ENCODE measurements around the gene FAM120AOS. TPM values are rescaled to one million over a fixed set of nuclear protein-coding genes. Genes with fewer than 3 reads are reported as not detected.
A peak's percentile ranks its signal among the peaks of the same experiment; 100 is the strongest.
"Not testable (repeated sequence)": the region's sequence is repeated elsewhere in the genome, so short reads cannot be mapped to it uniquely, and the experiment has no call there.

FAM120AOS gene
- total and polyA plus RNA-seq, 2 of the 8 experiments (the other 6 are each of a cell fraction or from before 2014, with no cell fraction given), result 29.6 to 37.6 TPM

DNA sequence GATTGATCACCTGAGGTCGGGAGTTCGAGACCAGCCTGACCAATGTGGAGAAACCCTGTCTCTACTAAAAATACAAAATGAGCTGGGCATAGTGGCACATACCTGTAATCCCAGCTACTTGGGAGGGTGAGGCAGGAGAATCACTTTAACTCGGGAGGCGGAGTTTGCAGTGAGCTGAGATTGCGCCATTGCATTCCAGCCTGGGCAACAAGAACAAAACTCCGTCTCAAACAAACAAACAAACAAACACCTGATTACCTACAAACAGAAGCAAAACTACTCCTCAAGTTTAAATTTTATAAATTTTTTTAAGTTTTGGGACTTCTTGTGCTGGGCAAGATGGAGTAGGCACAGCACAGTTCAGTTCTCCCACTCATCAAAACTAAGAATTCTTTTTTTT, 14.1 kb downstream of the FAM120AOS start:
- 91% methylated on average over 6 of the region's 6 CpGs; no CpG with 5 or more reads in 1 of the 2 experiments for WGBS, 2 experiments (ENCODE audit: extremely low coverage in 1 of 2, insufficient coverage in 1 of 2, insufficient read length in 1 of 2, insufficient replicate concordance in 2 of 2, low coverage in 1 of 2, low lambda C conversion rate in 2 of 2, missing lambda C conversion rate in 1 of 2)
- not testable (repeated sequence) for FAIRE-seq; H3K18ac ChIP-seq (ENCODE audit: extremely low read depth, low read length)

More for the DNA sequence above, 14.1 kb downstream of the FAM120AOS start:
- ChIA-PET CTCF (ENCODE audit: partially characterized antibody) (interaction anchor here (0.7 kb wide), 1 partner anchor 1495 kb away, joined by 3 read pairs; no protein-coding TSS in a partner anchor), POLR2A (ENCODE audit: partially characterized antibody) (interaction anchor here (0.8 to 1.6 kb wide), 2 partner anchors 9 to 13 kb away, joined by 3 to 4 read pairs; no protein-coding TSS in a partner anchor)
- not testable (repeated sequence) for H3K56ac ChIP-seq (replicated peaks; ENCODE audit: insufficient read length, low read depth, low read length); H3K36me3 ChIP-seq (ENCODE audit: control insufficient read depth in 2 of 4, insufficient read depth in 4 of 4, low read length in 3 of 4); H4K8ac ChIP-seq (ENCODE audit: extremely low read depth, insufficient read depth, low read length); H2BK20ac ChIP-seq (ENCODE audit: low read length); H3K4me2 ChIP-seq (ENCODE audit: insufficient read depth in 1 of 2, low read depth in 2 of 2, low read length in 2 of 2); H3K79me1 ChIP-seq (ENCODE audit: low read depth, low read length); H3K4me1 ChIP-seq (replicated peaks in 1 of 4; ENCODE audit: control insufficient read depth in 3 of 4, insufficient read depth in 4 of 4, low read length in 3 of 4); H3K27me3 ChIP-seq (replicated peaks in 1 of 4; ENCODE audit: control insufficient read depth in 3 of 4, extremely low read depth in 1 of 4, insufficient read depth in 3 of 4, low read length in 3 of 4); H4K91ac ChIP-seq (replicated peaks; ENCODE audit: insufficient read length, low read length); H4K5ac ChIP-seq (ENCODE audit: insufficient read length, low read depth, low read length); H2BK12ac ChIP-seq (ENCODE audit: low read depth, low read length); H2BK5ac ChIP-seq (ENCODE audit: low read depth, low read length); H3K4ac ChIP-seq (replicated peaks; ENCODE audit: insufficient read length, low read depth, low read length); H3K4me3 ChIP-seq (ENCODE audit: extremely low read depth in 1 of 4, insufficient read depth in 2 of 4, low read depth in 3 of 4, low read length in 4 of 4); H2AFZ ChIP-seq (ENCODE audit: low read length); H3K23ac ChIP-seq (ENCODE audit: insufficient read length); H3K23me2 ChIP-seq (ENCODE audit: low read depth, low read length); H2BK15ac ChIP-seq (ENCODE audit: low read length); H3K9me3 ChIP-seq (ENCODE audit: insufficient read depth in 2 of 2, low read depth in 1 of 2, low read length in 1 of 2); H3K27ac ChIP-seq (ENCODE audit: low read depth, low read length); H3K79me2 ChIP-seq (ENCODE audit: control insufficient read depth in 1 of 2, insufficient read depth in 2 of 2, low read length in 2 of 2); H2AK5ac ChIP-seq (ENCODE audit: low read depth, low read length); H3K9ac ChIP-seq (replicated peaks in 1 of 4; ENCODE audit: extremely low read depth in 1 of 4, low read depth in 3 of 4, low read length in 3 of 4); H4K20me1 ChIP-seq (replicated peaks in 1 of 2; ENCODE audit: control insufficient read depth in 1 of 2, insufficient read depth in 2 of 2, low read length in 2 of 2); DNase-seq (ENCODE audit: low read depth in 1 of 2, low spot score in 2 of 2); H3K14ac ChIP-seq (ENCODE audit: insufficient read length); H2BK120ac ChIP-seq (replicated peaks; ENCODE audit: low read depth, low read length)
- TF ChIP-seq CEBPB (IDR thresholded peaks at IDR 0.05; ENCODE audit: low read depth, low read length), result peak; percentile 79
